ENCODE data around the gene RFTN1. TPM values are rescaled to one million over a fixed set of nuclear protein-coding genes. Genes with fewer than 3 reads are reported as not detected.

RFTN1 gene
- total and polyA plus RNA-seq, 2 experiments from 2014 or later = 3.3 to 7.2 TPM

DNA sequence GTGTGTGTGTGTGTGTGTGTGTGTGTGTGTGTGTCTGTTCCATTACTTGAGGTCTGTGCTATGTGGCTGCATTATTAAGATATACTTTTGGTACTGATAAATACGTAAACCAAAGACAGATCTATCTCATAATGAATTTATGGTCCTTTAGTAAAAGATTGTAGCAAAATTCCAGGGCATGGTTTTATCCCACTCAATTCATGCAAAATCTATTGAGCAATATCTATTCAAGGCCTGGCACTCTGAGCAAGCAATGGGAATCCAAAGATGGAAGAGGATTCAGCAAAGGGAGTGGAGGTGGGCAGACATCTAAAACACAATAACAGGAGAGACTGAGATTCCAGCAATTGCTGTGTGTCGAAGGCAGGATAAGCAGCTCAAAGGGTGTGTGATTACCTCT lies 86.8 kb downstream of the RFTN1 start:
- Histone ChIP-seq H3K27me3 (ENCODE audit: insufficient read depth) (no peaks in the 10 kb centered on the region), H3K4me3 (no peak overlapping the region), H4K20me1 (replicated peaks; ENCODE audit: insufficient read depth) (no peaks in the 10 kb centered on the region), H3K9me2 (ENCODE audit: insufficient read depth) (no peaks in the 10 kb centered on the region), H3K4me2 (no peak overlapping the region), H3K79me2 (replicated peaks; ENCODE audit: insufficient read depth) (no peaks in the 10 kb centered on the region), H3K4me1 (ENCODE audit: insufficient read depth) (no peaks in the 10 kb centered on the region), H3F3A (replicated peaks; ENCODE audit: low read depth) (no peaks in the 10 kb centered on the region), H3K36me3 (ENCODE audit: insufficient read depth) (no peaks in the 10 kb centered on the region), H2AFZ (no peak overlapping the region), H3K27ac (ENCODE audit: low read depth) (no peak overlapping the region)
- Mint-ChIP-seq H3K27me3 (ENCODE audit: insufficient read depth, low read depth, poor library complexity) (peaks cover 4% of the 10 kb centered on the region), H3K4me1 (peaks cover 3% of the 10 kb centered on the region), H3K27ac (no peak overlapping the region), H3K4me3 (no peak overlapping the region), H3K36me3 (ENCODE audit: low read depth) (no peaks in the 10 kb centered on the region), H3K9me3 (no peaks in the 10 kb centered on the region)
- ATAC-seq = no peak
- no peak for DNase-seq (ENCODE audit: low spot score)
- TF ChIP-seq, protein P1, sequence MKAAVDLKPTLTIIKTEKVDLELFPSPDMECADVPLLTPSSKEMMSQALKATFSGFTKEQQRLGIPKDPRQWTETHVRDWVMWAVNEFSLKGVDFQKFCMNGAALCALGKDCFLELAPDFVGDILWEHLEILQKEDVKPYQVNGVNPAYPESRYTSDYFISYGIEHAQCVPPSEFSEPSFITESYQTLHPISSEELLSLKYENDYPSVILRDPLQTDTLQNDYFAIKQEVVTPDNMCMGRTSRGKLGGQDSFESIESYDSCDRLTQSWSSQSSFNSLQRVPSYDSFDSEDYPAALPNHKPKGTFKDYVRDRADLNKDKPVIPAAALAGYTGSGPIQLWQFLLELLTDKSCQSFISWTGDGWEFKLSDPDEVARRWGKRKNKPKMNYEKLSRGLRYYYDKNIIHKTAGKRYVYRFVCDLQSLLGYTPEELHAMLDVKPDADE (IDR thresholded peaks at IDR 0.05) = no peak
- TF ChIP-seq, protein P2, sequence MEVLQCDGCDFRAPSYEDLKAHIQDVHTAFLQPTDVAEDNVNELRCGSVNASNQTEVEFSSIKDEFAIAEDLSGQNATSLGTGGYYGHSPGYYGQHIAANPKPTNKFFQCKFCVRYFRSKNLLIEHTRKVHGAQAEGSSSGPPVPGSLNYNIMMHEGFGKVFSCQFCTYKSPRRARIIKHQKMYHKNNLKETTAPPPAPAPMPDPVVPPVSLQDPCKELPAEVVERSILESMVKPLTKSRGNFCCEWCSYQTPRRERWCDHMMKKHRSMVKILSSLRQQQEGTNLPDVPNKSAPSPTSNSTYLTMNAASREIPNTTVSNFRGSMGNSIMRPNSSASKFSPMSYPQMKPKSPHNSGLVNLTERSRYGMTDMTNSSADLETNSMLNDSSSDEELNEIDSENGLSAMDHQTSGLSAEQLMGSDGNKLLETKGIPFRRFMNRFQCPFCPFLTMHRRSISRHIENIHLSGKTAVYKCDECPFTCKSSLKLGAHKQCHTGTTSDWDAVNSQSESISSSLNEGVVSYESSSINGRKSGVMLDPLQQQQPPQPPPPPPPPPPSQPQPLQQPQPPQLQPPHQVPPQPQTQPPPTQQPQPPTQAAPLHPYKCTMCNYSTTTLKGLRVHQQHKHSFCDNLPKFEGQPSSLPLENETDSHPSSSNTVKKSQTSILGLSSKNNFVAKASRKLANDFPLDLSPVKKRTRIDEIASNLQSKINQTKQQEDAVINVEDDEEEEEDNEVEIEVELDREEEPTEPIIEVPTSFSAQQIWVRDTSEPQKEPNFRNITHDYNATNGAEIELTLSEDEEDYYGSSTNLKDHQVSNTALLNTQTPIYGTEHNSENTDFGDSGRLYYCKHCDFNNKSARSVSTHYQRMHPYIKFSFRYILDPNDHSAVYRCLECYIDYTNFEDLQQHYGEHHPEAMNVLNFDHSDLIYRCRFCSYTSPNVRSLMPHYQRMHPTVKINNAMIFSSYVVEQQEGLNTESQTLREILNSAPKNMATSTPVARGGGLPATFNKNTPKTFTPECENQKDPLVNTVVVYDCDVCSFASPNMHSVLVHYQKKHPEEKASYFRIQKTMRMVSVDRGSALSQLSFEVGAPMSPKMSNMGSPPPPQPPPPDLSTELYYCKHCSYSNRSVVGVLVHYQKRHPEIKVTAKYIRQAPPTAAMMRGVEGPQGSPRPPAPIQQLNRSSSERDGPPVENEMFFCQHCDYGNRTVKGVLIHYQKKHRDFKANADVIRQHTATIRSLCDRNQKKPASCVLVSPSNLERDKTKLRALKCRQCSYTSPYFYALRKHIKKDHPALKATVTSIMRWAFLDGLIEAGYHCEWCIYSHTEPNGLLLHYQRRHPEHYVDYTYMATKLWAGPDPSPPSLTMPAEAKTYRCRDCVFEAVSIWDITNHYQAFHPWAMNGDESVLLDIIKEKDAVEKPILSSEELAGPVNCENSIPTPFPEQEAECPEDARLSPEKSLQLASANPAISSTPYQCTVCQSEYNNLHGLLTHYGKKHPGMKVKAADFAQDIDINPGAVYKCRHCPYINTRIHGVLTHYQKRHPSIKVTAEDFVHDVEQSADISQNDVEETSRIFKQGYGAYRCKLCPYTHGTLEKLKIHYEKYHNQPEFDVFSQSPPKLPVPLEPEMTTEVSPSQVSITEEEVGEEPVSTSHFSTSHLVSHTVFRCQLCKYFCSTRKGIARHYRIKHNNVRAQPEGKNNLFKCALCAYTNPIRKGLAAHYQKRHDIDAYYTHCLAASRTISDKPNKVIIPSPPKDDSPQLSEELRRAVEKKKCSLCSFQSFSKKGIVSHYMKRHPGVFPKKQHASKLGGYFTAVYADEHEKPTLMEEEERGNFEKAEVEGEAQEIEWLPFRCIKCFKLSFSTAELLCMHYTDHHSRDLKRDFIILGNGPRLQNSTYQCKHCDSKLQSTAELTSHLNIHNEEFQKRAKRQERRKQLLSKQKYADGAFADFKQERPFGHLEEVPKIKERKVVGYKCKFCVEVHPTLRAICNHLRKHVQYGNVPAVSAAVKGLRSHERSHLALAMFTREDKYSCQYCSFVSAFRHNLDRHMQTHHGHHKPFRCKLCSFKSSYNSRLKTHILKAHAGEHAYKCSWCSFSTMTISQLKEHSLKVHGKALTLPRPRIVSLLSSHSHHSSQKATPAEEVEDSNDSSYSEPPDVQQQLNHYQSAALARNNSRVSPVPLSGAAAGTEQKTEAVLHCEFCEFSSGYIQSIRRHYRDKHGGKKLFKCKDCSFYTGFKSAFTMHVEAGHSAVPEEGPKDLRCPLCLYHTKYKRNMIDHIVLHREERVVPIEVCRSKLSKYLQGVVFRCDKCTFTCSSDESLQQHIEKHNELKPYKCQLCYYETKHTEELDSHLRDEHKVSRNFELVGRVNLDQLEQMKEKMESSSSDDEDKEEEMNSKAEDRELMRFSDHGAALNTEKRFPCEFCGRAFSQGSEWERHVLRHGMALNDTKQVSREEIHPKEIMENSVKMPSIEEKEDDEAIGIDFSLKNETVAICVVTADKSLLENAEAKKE (CRISPR knock-in tag; IDR thresholded peaks at IDR 0.05) = no peak
- TF ChIP-seq, protein P3, sequence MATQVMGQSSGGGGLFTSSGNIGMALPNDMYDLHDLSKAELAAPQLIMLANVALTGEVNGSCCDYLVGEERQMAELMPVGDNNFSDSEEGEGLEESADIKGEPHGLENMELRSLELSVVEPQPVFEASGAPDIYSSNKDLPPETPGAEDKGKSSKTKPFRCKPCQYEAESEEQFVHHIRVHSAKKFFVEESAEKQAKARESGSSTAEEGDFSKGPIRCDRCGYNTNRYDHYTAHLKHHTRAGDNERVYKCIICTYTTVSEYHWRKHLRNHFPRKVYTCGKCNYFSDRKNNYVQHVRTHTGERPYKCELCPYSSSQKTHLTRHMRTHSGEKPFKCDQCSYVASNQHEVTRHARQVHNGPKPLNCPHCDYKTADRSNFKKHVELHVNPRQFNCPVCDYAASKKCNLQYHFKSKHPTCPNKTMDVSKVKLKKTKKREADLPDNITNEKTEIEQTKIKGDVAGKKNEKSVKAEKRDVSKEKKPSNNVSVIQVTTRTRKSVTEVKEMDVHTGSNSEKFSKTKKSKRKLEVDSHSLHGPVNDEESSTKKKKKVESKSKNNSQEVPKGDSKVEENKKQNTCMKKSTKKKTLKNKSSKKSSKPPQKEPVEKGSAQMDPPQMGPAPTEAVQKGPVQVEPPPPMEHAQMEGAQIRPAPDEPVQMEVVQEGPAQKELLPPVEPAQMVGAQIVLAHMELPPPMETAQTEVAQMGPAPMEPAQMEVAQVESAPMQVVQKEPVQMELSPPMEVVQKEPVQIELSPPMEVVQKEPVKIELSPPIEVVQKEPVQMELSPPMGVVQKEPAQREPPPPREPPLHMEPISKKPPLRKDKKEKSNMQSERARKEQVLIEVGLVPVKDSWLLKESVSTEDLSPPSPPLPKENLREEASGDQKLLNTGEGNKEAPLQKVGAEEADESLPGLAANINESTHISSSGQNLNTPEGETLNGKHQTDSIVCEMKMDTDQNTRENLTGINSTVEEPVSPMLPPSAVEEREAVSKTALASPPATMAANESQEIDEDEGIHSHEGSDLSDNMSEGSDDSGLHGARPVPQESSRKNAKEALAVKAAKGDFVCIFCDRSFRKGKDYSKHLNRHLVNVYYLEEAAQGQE (IDR thresholded peaks at IDR 0.05; ENCODE audit: unreplicated experiment) = no peak
- TF ChIP-seq, protein P4, sequence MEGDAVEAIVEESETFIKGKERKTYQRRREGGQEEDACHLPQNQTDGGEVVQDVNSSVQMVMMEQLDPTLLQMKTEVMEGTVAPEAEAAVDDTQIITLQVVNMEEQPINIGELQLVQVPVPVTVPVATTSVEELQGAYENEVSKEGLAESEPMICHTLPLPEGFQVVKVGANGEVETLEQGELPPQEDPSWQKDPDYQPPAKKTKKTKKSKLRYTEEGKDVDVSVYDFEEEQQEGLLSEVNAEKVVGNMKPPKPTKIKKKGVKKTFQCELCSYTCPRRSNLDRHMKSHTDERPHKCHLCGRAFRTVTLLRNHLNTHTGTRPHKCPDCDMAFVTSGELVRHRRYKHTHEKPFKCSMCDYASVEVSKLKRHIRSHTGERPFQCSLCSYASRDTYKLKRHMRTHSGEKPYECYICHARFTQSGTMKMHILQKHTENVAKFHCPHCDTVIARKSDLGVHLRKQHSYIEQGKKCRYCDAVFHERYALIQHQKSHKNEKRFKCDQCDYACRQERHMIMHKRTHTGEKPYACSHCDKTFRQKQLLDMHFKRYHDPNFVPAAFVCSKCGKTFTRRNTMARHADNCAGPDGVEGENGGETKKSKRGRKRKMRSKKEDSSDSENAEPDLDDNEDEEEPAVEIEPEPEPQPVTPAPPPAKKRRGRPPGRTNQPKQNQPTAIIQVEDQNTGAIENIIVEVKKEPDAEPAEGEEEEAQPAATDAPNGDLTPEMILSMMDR (conservative IDR thresholded peaks at IDR 0.05; ENCODE audit: low read depth in 2 of 2) = no peak
- TF ChIP-seq ZNF331 (CRISPR knock-in tag; IDR thresholded peaks at IDR 0.05; ENCODE audit: low read depth) = no peak
- no peak for TF ChIP-seq CREB1 (CRISPR knock-in tag; IDR thresholded peaks at IDR 0.05; ENCODE audit: low read depth)
- TF ChIP-seq ZNF114 (CRISPR knock-in tag; IDR thresholded peaks at IDR 0.05) = no peak
- no peak for TF ChIP-seq POLR2AphosphoS5 (IDR thresholded peaks at IDR 0.05; ENCODE audit: low read depth)
- no peak for TF ChIP-seq EZH2phosphoT487 (IDR thresholded peaks at IDR 0.05; ENCODE audit: unreplicated experiment)
- no peak for TF ChIP-seq EZH2 (IDR thresholded peaks at IDR 0.05; ENCODE audit: low read depth, unreplicated experiment)
- TF ChIP-seq JUNB (IDR thresholded peaks at IDR 0.05; ENCODE audit: unreplicated experiment) = no peak
- no peak for TF ChIP-seq NANOG (IDR thresholded peaks at IDR 0.05; ENCODE audit: borderline replicate concordance)
- no peak for TF ChIP-seq STAT1 (IDR thresholded peaks at IDR 0.05; ENCODE audit: unreplicated experiment)

Measured in GM23338 (cell line).